Gastrocnemius medialis (tissue), 4 donors: ENCODE measurements around the gene ANKRD40CL.

ENCODE experiments used
- POLR2A ChIP-seq, 2 donors: fragments of 450-650 bp; IDR thresholded peaks; one replicate each; pipeline ENCODE4 v1.6.1; 2017; ENCODE audit warnings: antibody characterized with exemption in 2 of 2, mild to moderate bottlenecking in 2 of 2, moderate library complexity in 2 of 2
- TF ChIP-seq, protein P1 (sequence below), 5 experiments: fragments of 450-650 bp in 3 of 5; fragments of 200-600 bp in 2 of 5; sonication (generic) in 2 of 5; IDR thresholded peaks in 4 of 5; conservative IDR thresholded peaks in 1 of 5; 1 replicate in 4 of 5; 2 replicates in 1 of 5; pipeline ENCODE4 v1.5.1; 2016 to 2019; ENCODE audit warnings: antibody characterized with exemption in 5 of 5, mild to moderate bottlenecking in 3 of 5, moderate library complexity in 3 of 5

DNA sequence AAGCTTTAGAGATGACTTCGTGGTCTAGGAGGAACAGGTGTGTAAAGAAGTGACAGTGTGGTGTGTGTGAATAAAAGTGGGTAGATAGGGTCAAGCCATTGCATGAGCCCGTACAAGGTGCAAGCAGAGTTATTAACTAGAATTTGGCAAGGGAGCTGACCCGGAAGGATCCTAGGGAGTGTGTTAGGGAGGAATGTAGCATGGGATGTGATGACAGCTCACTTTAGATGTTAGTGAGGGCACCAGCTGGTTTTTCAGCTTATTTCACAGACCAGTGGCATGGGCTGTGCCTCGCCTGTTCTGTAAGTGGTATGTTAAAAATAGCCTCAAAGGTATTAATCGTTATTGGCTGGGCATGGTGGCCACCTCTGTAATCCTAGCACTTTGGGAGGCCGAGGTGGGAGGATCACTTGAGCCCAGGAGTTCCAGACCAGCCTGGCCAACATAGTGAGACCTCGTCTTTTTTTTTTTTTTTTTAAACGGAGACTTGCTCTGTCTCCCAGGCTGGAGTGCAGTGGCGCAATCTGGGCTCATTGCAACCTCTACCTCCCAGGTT, 8.3 kb downstream of the ANKRD40CL start:
- TF ChIP-seq, protein P1, sequence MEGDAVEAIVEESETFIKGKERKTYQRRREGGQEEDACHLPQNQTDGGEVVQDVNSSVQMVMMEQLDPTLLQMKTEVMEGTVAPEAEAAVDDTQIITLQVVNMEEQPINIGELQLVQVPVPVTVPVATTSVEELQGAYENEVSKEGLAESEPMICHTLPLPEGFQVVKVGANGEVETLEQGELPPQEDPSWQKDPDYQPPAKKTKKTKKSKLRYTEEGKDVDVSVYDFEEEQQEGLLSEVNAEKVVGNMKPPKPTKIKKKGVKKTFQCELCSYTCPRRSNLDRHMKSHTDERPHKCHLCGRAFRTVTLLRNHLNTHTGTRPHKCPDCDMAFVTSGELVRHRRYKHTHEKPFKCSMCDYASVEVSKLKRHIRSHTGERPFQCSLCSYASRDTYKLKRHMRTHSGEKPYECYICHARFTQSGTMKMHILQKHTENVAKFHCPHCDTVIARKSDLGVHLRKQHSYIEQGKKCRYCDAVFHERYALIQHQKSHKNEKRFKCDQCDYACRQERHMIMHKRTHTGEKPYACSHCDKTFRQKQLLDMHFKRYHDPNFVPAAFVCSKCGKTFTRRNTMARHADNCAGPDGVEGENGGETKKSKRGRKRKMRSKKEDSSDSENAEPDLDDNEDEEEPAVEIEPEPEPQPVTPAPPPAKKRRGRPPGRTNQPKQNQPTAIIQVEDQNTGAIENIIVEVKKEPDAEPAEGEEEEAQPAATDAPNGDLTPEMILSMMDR (IDR thresholded peaks at IDR 0.05 in 4 of 5, conservative IDR thresholded peaks at IDR 0.05 in 1 of 5): no peak
- TF ChIP-seq POLR2A (IDR thresholded peaks at IDR 0.05): no peak
